NCI-H2107 treated with DMSO at 0.1 percent for 48 hours (cell line): ENCODE data around the gene CCDC3.

Experiments used
- DNase-seq: peaks from one replicate; lab custom pipeline; 2025; ENCODE audit not compliant: unreplicated experiment; lab: John Stamatoyannopoulos, UW

The CCDC3 gene

DNA sequence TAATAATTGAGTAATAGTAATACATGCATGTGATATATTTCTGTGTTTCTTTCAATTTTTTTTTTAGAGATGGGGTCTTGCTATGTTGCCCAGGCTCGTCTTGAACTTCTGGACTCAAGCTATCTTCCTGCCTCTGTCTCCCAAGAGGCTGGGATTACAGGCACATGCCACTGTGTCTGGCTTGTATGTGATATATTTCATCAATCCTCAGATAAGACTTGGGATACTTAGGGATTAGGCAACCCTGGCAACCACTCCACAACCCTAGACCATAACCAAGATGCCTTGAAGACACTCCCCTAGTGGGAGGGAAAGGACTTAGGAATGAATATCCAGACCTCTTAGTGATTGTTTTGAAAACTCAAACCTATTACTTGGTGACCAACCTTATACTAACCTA is 154.8 kb downstream of the CCDC3 start:
- DNase-seq = no peak
